Endothelial cell of umbilical vein (primary cell): Measurements from ENCODE around the gene SSX4.
"Not testable (repeated sequence)": the region's sequence is repeated elsewhere in the genome, so short reads cannot be mapped to it uniquely, and the experiment has no call there.

Experiments used
- EZH2 ChIP-seq: IDR thresholded peaks from 2 replicates; pipeline ENCODE4 v1.6.1; 2012; ENCODE audit warnings: borderline replicate concordance, low read depth, mild to moderate bottlenecking, moderate library complexity, low read length, inconsistent platforms; ENCODE audit not compliant: severe bottlenecking
- GATA2 ChIP-seq: IDR thresholded peaks from 2 replicates; pipeline ENCODE4 v1.7.0; 2011; ENCODE audit warnings: low read depth, mild to moderate bottlenecking, moderate library complexity, mixed read lengths, low read length; ENCODE audit not compliant: insufficient read length, insufficient read depth
- JUN ChIP-seq: IDR thresholded peaks from 2 replicates; pipeline ENCODE4 v1.6.1; 2011; ENCODE audit warnings: borderline replicate concordance, low read depth; ENCODE audit not compliant: insufficient read length, insufficient read depth
- MYC ChIP-seq: IDR thresholded peaks from one replicate; pipeline ENCODE4 v1.6.1; 2011; ENCODE audit warnings: mild to moderate bottlenecking, low read depth, low read length
- POLR2A ChIP-seq: IDR thresholded peaks from 2 replicates; pipeline ENCODE4 v1.6.1; 2012; ENCODE audit warnings: low read depth, mild to moderate bottlenecking, control low read depth, low read length
- POLR2AphosphoS5 ChIP-seq: IDR thresholded peaks from 2 replicates; pipeline ENCODE4 v1.6.1; 2012; ENCODE audit warnings: low read depth, mild to moderate bottlenecking, control low read depth, low read length, moderate library complexity; ENCODE audit not compliant: insufficient read depth
- TF ChIP-seq, protein P1 (sequence below), 2 donors: IDR thresholded peaks; 1 replicate in 1 of 2; 2 replicates in 1 of 2; pipeline ENCODE4 v1.5.1; 2011; ENCODE audit warnings: low read length in 2 of 2, mild to moderate bottlenecking in 2 of 2, moderate library complexity in 2 of 2, control low read depth in 1 of 2, inconsistent platforms in 1 of 2, low read depth in 1 of 2; ENCODE audit not compliant: insufficient read depth in 1 of 2; ENCODE audit errors: extremely low read depth in 1 of 2
- TF ChIP-seq, protein P2 (sequence below): IDR thresholded peaks from 2 replicates; pipeline ENCODE4 v1.6.1; 2011; ENCODE audit not compliant: insufficient read depth, insufficient read length

DNA sequence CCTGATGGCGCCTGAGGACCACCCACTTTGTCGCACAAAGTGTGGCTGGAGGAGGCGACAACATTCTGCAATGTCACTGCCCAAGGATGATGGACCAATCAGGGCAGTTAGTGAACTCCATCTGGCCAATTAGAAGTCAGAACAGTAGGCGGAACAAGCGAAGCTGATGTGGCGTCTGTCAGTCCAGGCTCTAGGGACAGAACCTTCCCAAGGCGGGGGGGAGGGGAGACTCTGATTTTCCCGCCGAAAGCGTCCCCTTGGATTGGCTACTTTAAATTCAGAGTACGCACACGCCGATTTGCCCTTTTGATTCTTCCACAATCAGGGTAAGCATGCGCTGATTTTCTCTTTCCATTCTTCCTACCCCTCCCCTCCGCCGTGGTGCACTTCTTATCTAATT is at the start of gene SSX4:
- TF ChIP-seq, protein P1, sequence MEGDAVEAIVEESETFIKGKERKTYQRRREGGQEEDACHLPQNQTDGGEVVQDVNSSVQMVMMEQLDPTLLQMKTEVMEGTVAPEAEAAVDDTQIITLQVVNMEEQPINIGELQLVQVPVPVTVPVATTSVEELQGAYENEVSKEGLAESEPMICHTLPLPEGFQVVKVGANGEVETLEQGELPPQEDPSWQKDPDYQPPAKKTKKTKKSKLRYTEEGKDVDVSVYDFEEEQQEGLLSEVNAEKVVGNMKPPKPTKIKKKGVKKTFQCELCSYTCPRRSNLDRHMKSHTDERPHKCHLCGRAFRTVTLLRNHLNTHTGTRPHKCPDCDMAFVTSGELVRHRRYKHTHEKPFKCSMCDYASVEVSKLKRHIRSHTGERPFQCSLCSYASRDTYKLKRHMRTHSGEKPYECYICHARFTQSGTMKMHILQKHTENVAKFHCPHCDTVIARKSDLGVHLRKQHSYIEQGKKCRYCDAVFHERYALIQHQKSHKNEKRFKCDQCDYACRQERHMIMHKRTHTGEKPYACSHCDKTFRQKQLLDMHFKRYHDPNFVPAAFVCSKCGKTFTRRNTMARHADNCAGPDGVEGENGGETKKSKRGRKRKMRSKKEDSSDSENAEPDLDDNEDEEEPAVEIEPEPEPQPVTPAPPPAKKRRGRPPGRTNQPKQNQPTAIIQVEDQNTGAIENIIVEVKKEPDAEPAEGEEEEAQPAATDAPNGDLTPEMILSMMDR (IDR thresholded peaks at IDR 0.05; ENCODE audit: extremely low read depth in 1 of 2, insufficient read depth in 1 of 2, low read depth in 1 of 2, low read length in 2 of 2) = not testable (repeated sequence)
- not testable (repeated sequence) for TF ChIP-seq POLR2A, MYC, GATA2, POLR2AphosphoS5, EZH2, JUN
- TF ChIP-seq, protein P2, sequence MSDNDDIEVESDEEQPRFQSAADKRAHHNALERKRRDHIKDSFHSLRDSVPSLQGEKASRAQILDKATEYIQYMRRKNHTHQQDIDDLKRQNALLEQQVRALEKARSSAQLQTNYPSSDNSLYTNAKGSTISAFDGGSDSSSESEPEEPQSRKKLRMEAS = not testable (repeated sequence)
